ENCODE data around the gene GIMAP6.

GIMAP6 gene

DNA sequence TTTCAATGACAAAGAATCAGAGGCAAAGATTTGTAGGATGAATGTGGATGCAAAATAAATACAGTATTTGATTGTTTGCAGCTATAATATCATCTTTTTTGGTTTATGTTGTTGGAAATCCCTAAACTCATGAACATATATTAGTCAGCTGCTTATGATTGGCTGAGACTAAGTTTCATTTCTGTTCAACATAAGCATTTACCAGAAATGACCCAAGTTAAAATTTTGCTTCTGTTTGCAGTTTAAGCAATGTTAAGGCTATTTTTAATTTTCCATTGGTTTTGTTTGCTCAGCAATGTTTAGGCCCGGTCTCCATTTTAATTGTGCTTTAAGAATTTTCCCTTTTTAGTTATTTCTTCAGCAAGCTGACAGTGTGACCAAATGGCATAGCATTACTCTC is 22.0 kb downstream of the GIMAP6 start:
- TF ChIP-seq TAF1 (IDR thresholded peaks at IDR 0.05; ENCODE audit: borderline replicate concordance, insufficient read depth, low read length) (no peak), SIN3A (IDR thresholded peaks at IDR 0.05; ENCODE audit: borderline replicate concordance, insufficient read depth, low read length) (no peak), FOXP2 (optimal IDR thresholded peaks at IDR 0.05; ENCODE audit: borderline replicate concordance, extremely low read depth, extremely low read length, insufficient read depth) (no peak), REST (IDR thresholded peaks at IDR 0.05; ENCODE audit: insufficient read depth in 1 of 2, low read depth in 2 of 2, low read length in 2 of 2) (no peak), POLR2AphosphoS5 (IDR thresholded peaks at IDR 0.05; ENCODE audit: low read depth, low read length) (no peak)

GRCh38 chr7:150595361-150595760 is 36.8 kb downstream of the GIMAP6 start:
- TF ChIP-seq POLR2AphosphoS5 (IDR thresholded peaks at IDR 0.05; ENCODE audit: low read depth, low read length) (no peak), TAF1 (IDR thresholded peaks at IDR 0.05; ENCODE audit: borderline replicate concordance, insufficient read depth, low read length) (no peak), REST (IDR thresholded peaks at IDR 0.05; ENCODE audit: insufficient read depth in 1 of 2, low read depth in 2 of 2, low read length in 2 of 2) (no peak), FOXP2 (optimal IDR thresholded peaks at IDR 0.05; ENCODE audit: borderline replicate concordance, extremely low read depth, extremely low read length, insufficient read depth) (no peak), SIN3A (IDR thresholded peaks at IDR 0.05; ENCODE audit: borderline replicate concordance, insufficient read depth, low read length) (no peak)

GRCh38 chr7:150594805-150595204 is 37.4 kb downstream of the GIMAP6 start:
- no peak for TF ChIP-seq FOXP2 (optimal IDR thresholded peaks at IDR 0.05; ENCODE audit: borderline replicate concordance, extremely low read depth, extremely low read length, insufficient read depth)
- no peak for TF ChIP-seq SIN3A (IDR thresholded peaks at IDR 0.05; ENCODE audit: borderline replicate concordance, insufficient read depth, low read length)
- no peak for TF ChIP-seq TAF1 (IDR thresholded peaks at IDR 0.05; ENCODE audit: borderline replicate concordance, insufficient read depth, low read length)
- no peak for TF ChIP-seq POLR2AphosphoS5 (IDR thresholded peaks at IDR 0.05; ENCODE audit: low read depth, low read length)
- TF ChIP-seq REST (IDR thresholded peaks at IDR 0.05; ENCODE audit: insufficient read depth in 1 of 2, low read depth in 2 of 2, low read length in 2 of 2) = no peak

- TF ChIP-seq TAF1 (IDR thresholded peaks at IDR 0.05; ENCODE audit: borderline replicate concordance, insufficient read depth, low read length) (no peak), FOXP2 (optimal IDR thresholded peaks at IDR 0.05; ENCODE audit: borderline replicate concordance, extremely low read depth, extremely low read length, insufficient read depth) (no peak)
These were observed 44.6 kb downstream of the GIMAP6 start for GRCh38 chr7:150587551-150587950.

GRCh38 chr7:150586785-150587152 is 45.4 kb downstream of the GIMAP6 start:
- TF ChIP-seq POLR2AphosphoS5 (IDR thresholded peaks at IDR 0.05; ENCODE audit: low read depth, low read length) (no peak), SIN3A (IDR thresholded peaks at IDR 0.05; ENCODE audit: borderline replicate concordance, insufficient read depth, low read length) (no peak), FOXP2 (optimal IDR thresholded peaks at IDR 0.05; ENCODE audit: borderline replicate concordance, extremely low read depth, extremely low read length, insufficient read depth) (no peak)

- TF ChIP-seq POLR2AphosphoS5 (IDR thresholded peaks at IDR 0.05; ENCODE audit: low read depth, low read length) = no peak
- TF ChIP-seq REST (IDR thresholded peaks at IDR 0.05; ENCODE audit: insufficient read depth in 1 of 2, low read depth in 2 of 2, low read length in 2 of 2) = no peak
- no peak for TF ChIP-seq SIN3A (IDR thresholded peaks at IDR 0.05; ENCODE audit: borderline replicate concordance, insufficient read depth, low read length)
- TF ChIP-seq FOXP2 (optimal IDR thresholded peaks at IDR 0.05; ENCODE audit: borderline replicate concordance, extremely low read depth, extremely low read length, insufficient read depth) = no peak
These were observed 46.0 kb downstream of the GIMAP6 start for GRCh38 chr7:150586068-150586784.
